GM18907 (cell line): ENCODE results near the gene BCL2L13.
"Not testable (repeated sequence)": the region's sequence is repeated elsewhere in the genome, so short reads cannot be mapped to it uniquely, and the experiment has no call there.

Source experiments
- ATAC-seq: cut with Tn5 transposase; IDR thresholded peaks from one replicate; pipeline ENCODE4 v1.9.1; 2021; ENCODE audit warnings: mild to moderate bottlenecking, moderate library complexity; ENCODE audit not compliant: unreplicated experiment

The BCL2L13 gene

DNA sequence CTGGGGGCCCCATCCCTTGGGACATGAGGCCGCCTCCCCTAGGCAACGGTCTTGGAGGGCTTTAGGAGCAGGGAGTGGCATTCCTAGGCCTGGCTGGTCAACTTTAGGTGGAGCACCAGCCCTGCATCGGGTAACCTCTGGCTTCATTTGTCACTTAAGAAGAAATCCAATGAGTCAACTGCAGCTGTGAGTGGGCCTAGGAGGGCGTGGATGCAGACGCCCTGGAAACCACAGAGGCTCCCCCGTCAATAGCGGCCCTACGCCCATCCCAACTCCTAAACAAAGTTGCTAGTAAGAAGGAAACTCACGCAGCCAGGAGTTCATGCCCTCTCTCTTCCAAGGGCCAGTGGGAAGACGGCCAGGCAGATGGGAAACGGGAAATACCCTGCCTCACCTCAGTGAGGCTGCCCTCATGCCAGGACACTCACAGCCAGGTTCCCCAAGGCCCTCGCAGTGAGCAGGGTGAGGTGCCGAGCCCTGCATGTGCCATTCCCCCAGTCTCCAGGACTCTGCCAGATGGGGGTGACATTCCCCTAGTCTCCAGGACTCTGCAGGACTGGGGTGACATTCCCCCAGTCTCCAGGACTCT, 114.9 kb downstream of the BCL2L13 start:
- no peak for ATAC-seq

DNA sequence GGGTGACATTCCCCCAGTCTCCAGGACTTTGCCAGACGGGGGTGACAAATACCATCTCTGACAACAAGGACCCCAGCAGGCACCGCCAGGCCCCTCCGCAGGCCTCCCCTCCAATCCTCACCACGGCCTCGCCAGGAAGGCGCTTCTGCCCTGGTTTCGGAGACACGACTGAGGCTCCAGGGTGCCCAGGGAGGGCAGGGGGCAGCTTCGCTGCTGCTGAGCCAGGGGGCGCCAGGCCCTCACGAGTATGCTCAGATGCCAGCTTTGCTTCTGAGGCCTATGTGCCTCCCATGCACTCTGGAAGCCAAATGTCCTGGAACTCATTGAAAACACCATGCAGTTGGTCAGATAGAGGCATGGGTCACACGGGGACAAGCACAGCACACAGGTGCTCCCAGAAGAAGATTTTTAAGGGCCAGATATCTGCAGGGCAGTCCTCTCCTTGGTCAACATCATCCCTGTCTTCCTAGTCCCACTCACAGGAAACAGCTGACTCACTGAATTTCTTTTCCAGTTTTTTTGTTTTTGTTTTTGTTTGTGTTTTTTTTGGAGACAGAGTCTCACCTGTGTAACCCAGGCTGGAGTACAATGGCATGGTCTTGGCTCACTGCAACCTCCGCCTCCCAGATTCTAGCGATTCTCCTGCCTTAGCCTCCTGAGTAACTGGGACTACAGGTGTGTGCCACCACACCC, 115.8 kb downstream of the BCL2L13 start:
- no peak for ATAC-seq

DNA sequence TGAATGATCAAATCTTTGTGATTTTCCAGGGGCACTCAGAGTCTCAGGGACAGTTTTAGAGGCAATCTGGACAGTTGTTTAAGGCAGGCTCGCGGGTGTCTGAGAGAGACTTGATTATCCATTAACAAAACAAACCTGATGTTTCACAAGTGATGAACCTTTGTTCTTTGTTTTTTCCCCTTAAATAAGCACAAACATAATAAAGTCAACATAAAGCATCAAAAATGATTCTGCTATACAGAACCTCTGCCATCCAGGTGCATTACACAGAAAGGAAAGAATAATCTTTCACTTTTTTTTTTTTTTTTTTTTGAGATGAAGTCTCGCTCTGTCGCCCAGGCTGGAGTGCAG, 122.6 kb downstream of the BCL2L13 start:
- no peak for ATAC-seq

DNA sequence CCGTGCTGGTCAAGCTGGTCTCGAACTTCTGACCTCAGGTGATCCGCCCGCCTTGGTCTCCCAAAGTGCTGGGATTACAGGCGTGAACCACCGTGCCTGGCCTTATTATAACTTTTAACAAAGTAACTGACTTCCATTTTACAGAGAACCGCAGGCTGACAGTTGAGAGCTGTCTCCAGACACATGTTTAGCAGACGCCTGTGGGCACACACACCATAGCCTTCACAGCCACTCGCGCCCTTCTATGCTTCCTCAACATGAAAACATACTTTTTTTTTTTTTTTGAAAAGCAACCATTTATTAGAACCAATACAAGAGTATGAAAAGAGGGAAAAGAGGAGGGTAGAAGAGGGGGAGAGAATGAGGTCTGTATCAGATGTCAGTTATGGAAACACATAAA, 124.9 kb downstream of the BCL2L13 start:
- not testable (repeated sequence) for ATAC-seq

DNA sequence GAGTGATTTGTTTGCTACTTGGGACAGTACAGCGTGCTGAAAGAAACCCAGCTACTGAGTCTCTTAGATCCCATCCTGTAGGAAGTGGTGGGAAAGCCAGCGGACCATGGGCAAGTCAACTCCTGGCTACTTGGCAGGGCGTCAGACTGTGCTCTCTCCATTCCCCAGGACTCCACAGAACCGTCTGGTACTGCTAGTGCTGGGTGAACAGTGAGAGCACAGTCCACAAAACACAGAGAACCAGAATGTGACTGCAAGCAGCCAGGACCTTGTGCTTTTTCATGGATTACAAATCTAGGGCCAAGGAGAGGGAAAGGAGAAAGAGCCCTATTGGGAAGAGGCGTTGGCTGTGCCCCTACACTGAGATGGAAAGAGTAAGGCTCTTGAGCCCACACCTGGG, 125.5 kb downstream of the BCL2L13 start:
- no peak for ATAC-seq

DNA sequence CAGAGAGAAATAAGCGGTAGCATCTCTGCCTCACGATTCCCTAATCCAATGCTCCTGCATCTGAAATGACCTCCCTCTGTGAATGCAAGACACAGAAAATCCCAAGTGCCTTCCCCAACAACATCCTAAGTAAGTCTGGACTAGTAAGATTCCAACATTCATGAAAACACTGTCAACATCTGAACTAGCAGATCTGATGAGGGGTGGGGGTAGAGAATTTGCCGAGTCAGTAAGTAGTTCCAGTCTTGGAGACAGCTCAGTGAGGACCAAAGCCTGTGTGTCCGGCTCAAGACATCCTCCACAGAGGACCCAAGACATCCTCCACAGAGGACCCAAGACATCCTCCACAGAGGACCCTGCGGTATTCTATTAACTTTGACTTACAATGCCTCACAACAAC, 126.3 kb downstream of the BCL2L13 start:
- ATAC-seq, result not testable (repeated sequence)

DNA sequence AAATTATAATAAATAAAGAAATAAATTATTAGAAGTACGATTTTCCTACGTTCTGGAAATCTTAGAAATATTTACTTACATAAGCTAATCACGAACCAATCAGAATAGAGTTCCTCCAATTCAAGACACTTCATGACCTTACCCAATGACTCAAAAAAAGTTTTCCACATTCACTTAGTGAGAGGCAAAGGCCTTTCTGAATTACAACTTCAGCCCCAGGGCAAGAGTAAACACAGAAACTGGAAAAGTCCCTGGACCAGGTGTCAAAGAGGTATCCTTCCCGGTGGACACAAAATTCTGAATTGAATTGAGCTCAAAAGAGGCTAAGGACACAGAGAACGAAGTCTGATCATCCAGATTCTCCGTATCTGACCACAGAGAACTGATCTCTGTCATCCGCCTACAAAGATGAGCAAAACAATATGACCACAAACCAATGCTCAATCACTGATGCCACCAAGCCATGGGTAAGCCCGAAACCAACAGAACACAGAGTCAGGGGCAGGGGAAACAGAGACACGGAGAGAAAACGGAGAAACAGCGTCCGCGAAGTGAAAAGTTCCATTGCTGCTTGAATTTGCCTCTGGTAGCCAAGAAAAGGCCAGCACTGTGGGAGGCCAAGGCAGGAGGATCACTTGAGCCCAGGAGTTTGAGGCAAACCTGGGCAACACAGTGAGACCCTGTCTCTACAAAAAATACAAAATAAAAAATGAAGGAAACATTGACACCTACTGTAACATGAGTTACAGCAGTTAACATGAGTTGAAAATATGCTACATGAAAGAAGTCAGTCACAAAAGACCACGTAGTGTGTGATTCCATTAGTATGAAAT, 128.9 kb downstream of the BCL2L13 start:
- ATAC-seq, result peak; percentile 81

DNA sequence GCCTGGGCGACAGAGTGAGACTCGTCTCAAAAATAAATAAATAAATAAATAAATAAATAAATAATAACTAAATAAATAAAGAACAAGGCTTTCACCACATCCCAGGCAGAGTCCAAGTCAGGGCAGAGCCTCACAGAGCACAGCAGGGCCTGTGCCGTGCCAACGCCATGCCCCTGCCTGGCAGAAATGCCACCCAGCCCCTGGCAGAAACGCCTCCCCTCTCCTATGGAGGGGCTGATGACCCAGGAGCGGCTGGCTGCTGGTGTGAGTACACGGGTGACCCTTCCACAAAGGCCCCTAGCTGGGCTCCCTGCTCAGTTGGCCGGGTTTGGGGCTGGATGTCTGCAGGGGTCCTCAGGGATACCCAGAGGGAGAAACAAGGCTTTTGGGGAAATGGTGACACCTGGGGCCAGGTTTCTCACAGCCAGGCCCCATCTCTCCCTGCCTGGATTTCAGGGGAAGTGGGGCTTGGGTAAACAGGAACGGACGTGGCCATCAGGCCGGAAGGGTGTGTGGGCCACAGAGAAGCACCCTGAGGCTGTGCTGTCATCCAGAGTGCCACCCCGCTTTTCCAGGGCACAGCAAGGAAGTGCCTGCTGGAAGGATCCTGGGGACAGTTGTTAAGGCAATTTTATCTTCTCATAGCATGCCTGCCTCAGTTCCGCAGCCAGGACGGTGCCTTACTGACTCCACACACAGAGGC, 130.6 kb downstream of the BCL2L13 start:
- no peak for ATAC-seq

DNA sequence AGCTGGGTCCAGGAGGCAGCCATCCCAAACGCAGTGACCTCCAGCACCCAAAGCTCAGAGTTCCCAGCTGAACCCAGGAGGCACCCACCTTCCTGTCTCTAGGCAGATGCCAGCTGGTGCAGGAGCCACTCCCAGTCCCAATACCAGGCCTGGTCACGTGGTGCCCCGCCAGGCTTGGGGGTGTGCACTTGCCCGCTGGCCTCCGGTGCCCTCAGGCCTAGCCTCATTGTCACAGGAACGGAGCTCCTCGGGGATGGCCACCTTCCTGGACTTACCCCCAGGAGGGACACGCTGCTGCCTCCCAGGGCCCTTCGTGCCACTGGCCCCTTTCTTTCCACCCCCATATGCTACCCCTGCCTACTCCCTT, 131.1 kb downstream of the BCL2L13 start:
- no peak for ATAC-seq

DNA sequence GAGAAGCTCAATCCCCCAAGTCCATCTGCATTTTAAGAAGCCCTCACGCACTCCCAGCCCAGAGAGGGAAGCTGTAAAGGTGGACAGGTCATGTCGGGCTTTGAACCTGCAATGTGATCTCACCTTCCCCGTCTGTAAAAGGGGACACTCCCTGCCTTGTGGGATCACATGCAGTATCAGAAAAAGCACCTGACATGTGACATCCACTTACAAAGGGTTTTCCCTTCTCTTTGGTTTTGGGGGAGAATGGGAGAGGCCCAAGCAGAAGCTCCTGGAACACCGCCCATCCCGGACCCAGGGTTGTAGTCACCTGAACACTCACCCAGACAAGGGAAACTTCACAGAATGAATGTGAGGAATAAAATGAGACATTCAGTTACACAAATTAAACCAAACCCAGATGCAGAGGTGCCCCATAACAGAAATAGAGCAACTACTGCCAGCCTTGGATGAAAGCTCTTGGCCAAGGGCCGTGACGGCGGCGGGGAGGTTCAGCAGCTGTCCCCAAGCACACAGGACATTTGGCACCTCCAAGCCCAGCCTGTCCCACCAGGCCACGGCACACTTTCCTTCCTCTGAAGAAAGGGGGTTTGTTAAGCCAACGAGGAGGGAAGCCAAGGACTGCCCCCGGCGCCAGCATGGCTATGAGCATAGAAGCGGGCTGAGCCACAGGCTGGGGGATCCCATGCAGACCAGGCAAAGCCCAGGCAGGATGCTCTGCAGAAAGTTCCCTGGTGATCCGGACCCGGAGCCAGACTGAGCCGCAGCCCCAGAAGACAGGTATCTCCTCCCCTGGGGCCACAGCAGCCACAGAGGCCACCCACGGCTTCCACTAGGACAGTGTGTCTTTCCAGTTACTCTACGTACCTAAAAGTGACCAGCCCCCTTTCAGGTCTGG, 131.9 kb downstream of the BCL2L13 start:
- no peak for ATAC-seq

DNA sequence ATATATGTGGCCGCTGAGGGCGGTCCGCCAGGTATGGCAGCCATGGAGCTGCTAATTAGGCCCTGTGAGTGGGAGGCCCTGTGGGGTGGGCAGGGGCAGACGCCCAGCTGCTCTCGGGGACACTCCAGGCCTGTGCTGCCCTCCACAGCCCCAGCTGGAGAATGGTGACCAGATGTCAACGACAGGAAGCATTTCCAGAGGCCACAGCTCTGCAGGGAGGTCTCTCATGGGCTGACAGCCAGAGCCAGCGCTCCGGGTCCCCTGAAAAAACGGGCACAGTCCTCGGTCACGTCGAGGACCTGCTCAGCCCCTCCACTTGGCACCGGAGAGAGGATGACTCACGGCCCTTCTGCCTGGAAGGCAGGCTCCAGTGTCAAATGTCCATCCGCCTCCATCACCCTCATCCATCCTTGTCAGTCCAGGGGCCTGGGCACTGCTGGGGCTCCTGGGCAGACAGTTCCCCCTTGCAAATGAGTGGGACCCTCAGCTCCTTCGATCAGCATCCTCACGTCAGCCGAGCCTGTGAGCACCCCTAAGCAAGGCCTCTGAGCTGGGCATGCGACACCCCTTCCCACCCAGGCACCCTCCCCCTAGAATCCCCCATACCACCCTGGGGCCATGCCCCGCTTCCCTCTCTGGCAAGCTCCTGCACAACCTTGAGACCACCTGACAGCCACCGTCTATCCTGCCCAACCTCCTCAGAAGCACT, 133.8 kb downstream of the BCL2L13 start:
- ATAC-seq, result no peak

DNA sequence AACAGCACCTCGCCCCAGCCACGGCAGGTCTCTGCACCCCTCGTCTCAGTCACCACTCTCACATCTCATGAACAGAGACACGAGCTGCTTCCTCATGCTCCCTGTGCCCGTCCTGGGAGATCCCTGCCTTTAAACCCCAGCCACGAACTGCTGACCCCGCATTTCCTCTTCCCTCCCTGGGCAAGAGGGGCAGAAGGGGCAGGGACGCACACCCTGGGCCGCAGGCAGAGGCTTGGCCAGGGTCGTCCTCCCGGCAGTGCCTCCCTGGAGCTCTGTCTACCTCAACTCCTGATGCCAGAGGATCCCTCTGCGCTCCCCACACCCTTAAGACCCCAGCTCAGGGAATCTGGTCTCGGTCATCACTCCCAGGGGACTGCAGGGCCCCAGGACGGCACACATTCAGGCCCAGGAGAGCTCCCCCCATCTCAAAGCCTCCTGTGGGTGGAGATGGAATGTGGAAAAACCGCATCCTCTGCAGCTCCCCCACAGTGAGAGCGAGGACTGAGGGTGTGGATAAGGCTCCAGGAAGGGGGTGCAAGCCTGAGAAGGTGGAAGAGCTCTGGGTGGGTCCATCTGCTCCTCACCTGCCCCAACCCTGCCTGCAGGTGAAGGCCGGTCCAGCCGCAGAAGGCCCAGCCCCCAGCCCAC, 134.5 kb downstream of the BCL2L13 start:
- ATAC-seq, result no peak

DNA sequence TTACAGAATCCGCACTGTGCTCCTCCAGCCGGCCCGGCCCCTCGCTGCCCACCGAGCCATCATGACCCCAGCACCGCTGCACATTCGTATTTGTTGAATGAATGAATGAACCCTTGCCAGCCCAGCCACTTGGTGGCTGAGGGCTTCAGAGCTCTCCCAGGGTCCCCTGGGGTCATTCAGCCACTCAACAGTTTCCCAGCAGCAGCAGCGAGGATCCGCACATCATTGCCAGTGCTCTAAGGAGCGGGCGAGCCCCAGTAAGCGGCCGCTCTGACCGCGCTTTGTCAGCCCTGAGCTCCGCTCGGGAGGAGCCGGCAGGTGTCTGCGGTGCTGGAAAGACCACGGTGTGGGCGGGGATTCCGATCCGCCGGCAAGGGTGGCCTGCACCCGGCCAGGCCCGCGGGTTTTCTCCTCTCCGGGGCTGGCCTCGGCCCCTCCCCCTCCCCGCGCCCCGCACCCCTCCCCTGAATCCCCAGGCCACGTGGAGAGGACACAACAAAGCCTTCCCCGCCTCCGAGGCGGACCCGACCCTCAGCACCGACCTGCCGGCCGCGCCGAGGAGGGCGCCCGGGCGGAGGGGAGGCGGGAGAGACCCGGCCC, 135.1 kb downstream of the BCL2L13 start:
- ATAC-seq, result peak; percentile 31

DNA sequence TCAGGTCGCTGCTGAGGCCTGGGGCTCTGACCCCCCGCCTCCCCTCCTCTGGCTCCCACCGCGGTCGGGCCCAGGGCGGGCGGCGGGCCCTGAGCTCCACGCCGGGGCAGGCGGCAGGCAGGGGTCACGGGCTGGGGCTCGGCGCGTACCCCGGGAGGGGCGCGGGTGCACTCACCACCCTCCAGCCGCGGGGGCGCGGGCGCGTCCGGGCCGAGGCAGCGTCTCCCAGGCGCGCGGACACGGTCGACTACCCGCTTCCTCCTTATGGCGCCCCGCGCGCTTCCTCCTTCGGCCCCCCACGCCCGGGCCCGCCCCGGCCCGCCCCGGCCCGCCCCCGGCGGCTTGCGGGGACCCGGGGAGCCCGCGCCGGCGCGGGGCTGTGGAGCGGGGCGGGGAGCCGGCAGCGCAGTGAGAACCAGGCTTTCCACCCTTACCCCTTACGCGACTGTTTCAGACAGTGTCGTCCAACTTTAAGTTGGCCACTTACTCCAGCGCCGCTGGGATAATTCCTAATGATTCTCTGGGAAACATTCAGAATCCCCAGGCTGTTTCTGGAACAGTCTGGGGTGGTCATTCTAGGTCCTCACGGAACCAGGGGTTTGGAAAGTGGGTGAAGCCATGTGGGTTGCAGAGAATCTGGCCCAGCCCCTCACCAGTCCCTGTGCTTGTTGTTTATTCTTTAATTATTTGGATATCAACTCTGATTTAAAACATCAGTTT, 135.8 kb downstream of the BCL2L13 start, which contains the start of gene BID:
BID (minus strand) TSS at position 264 of the 720 bp plus-strand sequence. CDS start 24,353 bp downstream, outside the sequence.
- ATAC-seq, result peak; percentile 33

DNA sequence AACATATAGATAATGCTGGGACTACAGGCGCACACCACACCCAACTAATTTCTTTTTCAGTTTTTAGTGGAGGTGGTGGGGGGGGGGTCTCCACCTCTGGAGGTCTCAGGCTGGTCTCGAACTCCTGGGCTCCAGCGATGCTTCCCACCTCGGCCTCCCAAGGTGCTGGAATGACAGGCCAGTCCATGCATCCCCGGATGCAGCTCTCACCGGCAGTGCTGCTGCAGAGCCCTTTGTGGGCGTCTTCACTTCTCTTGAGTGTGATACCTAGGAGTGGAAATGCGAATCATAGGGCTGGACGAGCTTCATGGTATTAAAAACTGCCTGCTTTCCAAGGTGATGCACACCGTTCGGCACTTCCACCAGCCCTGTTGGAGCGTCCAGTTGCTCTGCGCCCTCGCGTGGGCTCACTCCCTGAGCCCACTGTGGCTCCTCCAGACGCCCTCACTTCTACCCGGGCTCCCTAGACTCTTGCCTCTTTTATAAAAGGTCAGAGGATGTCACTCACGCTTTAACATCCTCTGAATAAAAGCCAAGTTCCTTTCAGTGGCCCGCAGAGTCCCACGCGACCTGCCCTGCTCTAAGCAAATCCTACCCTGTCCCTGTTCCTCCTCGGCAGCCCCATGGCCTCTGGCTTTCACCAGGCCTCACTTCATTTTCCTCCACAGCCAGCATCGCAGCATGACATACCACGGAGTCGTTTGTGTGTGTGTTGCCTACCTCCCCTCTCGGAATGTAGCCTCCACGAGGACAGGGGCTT, 136.5 kb downstream of the BCL2L13 start:
- ATAC-seq, result no peak

DNA sequence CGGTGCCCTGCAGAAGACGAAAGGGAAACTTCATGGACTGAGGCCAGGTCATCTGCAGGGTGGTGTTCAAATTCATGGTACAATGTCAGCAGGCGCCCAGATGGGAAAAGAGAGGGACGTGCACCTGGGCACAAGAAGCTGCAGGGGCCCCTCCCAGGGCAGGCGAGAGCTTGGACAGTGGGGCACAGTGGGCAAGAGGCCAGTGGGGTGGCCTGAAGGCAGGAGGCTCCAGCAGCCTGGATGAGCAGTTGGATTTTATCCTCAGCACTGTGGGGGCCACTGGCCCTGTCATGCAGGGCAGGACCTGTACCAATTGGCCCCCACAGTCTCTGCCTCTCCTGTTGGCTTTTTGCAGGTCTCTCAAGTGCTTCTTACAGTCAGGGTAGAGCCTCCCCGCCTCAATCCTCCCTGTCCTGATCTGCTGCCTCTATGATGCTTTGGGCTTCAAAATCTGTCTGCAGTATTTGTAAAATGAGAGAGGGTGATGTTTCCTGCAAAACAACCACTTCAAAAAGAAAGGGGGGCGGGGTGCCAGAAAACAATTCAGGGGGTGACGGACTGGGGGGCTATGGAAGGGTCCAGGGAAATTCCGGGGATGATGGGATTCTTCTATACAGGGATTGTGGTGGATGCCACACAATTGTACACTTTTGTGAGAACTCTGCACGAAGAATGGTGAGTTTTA, 137.4 kb downstream of the BCL2L13 start:
- ATAC-seq, result no peak
